GM12872 (cell line): ENCODE results near the gene CLDN15.

ENCODE experiments used
- CTCF ChIP-seq: IDR thresholded peaks from 3 replicates; pipeline ENCODE4 v1.5.1; 2011; ENCODE audit warnings: low read depth, mild to moderate bottlenecking, low read length, moderate library complexity; ENCODE audit not compliant: insufficient read depth

Gene CLDN15

GRCh38 chr7:101237206-101238067 lies at the start of gene CLDN15:
TSS of gene CLDN15 (minus strand) at chr7:101237802. CDS start at chr7:101237581, 221 bp downstream.
- no peak for TF ChIP-seq CTCF

- TF ChIP-seq CTCF, result no peak
Observed at GRCh38 chr7:101287032-101287431, 49.4 kb upstream of the CLDN15 start.

- TF ChIP-seq CTCF, result no peak
Observed at GRCh38 chr7:101285171-101285570, 47.6 kb upstream of the CLDN15 start.

- TF ChIP-seq CTCF, result no peak
Observed at GRCh38 chr7:101278461-101279292, 41.1 kb upstream of the CLDN15 start.

GRCh38 chr7:101277155-101277554 lies 39.6 kb upstream of the CLDN15 start:
- TF ChIP-seq CTCF, result no peak

GRCh38 chr7:101273206-101273605 lies 35.6 kb upstream of the CLDN15 start:
- TF ChIP-seq CTCF, result no peak

- TF ChIP-seq CTCF, result no peak
Observed at GRCh38 chr7:101271021-101271420, 33.4 kb upstream of the CLDN15 start.
